Endothelial cell of umbilical vein (primary cell): ENCODE measurements around the gene MRTFA. TPM values are rescaled to one million over a fixed set of nuclear protein-coding genes. Genes with fewer than 3 reads are reported as not detected.

Source experiments
- BruUV-seq: library from RNA; stranded (reverse); fragments of 400-500 nt; replicated peaks from 2 replicates; lab custom pipeline; 2021; lab: Mats Ljungman, UMichigan
- CTCF ChIA-PET: fragments of 300-600, 350-600 bp; sonication (Branson Sonifier 250); formaldehyde crosslinking; loops from one replicate; lab custom pipeline; 2021; ENCODE audit warnings: antibody characterized with exemption, inconsistent platforms; lab: Charles Lee
- POLR2A ChIA-PET: fragments of 300-600, 350-600 bp; sonication (Branson Sonifier 250); formaldehyde crosslinking; loops from one replicate; lab custom pipeline; 2021; ENCODE audit warnings: antibody characterized with exemption, inconsistent platforms; lab: Charles Lee
- DNase-seq: peaks from one replicate; pipeline ENCODE4 v3.0.0-alpha.2; 2011; ENCODE audit warnings: low read depth, low spot score
- FAIRE-seq: peaks from 2 replicates; lab custom pipeline; 2011; peaks lifted over from hg19 to GRCh38; lab: Jason Lieb, UNC
- H2AFZ ChIP-seq: 2 replicates; pipeline ENCODE4 v1.6.0; 2012; ENCODE audit warnings: low read depth, low read length, control low read depth, inconsistent platforms
- H3K27ac ChIP-seq: 2 replicates; pipeline ENCODE4 v1.5.1; 2011; ENCODE audit warnings: low read depth, mild to moderate bottlenecking, control low read depth, low read length, moderate library complexity; ENCODE audit not compliant: insufficient read depth
- H3K27me3 ChIP-seq, 2 experiments: 2 replicates each; pipeline versions ENCODE4 v1.6.0 to v1.6.1; 2011; ENCODE audit warnings: low read length in 2 of 2, mixed read lengths in 1 of 2; ENCODE audit not compliant: control insufficient read depth in 2 of 2, insufficient read depth in 2 of 2
- H3K36me3 ChIP-seq, 2 experiments: 2 replicates in 1 of 2; 3 replicates in 1 of 2; pipeline ENCODE4 v1.5.1; 2011; ENCODE audit warnings: low read length in 2 of 2, mild to moderate bottlenecking in 1 of 2, moderate library complexity in 1 of 2; ENCODE audit not compliant: control insufficient read depth in 2 of 2, insufficient read depth in 2 of 2; ENCODE audit errors: extremely low read depth in 1 of 2
- H3K4me1 ChIP-seq: 3 replicates; pipeline ENCODE4 v1.5.1; 2011; ENCODE audit warnings: mild to moderate bottlenecking, low read length; ENCODE audit not compliant: control insufficient read depth, insufficient read depth; ENCODE audit errors: extremely low read depth
- H3K4me2 ChIP-seq: 2 replicates; pipeline ENCODE4 v1.6.1; 2011; ENCODE audit warnings: low read length, control low read depth, mixed read lengths; ENCODE audit not compliant: insufficient read depth
- H3K4me3 ChIP-seq, 3 experiments: fragments of 200-600 bp in 1 of 3; sonication (generic), shearing (Covaris generic) in 1 of 3; replicated peaks in 1 of 3; 2 replicates each; pipeline ENCODE4 v1.5.1; 2011 to 2016; ENCODE audit warnings: control low read depth in 3 of 3, low read length in 3 of 3, mild to moderate bottlenecking in 2 of 3, inconsistent platforms in 1 of 3, low read depth in 1 of 3, moderate library complexity in 1 of 3; ENCODE audit not compliant: insufficient read depth in 1 of 3
- H3K79me2 ChIP-seq: 2 replicates; pipeline ENCODE4 v1.6.0; 2012; ENCODE audit warnings: low read length, inconsistent platforms; ENCODE audit not compliant: control insufficient read depth, insufficient read depth
- H3K9ac ChIP-seq: replicated peaks from 2 replicates; pipeline ENCODE3; 2011; ENCODE audit warnings: low read length, control low read depth; ENCODE audit not compliant: insufficient read depth; ENCODE audit errors: extremely low read depth
- H3K9me1 ChIP-seq: replicated peaks from 3 replicates; pipeline ENCODE4 v1.6.0; 2011; ENCODE audit warnings: mild to moderate bottlenecking, low read length; ENCODE audit not compliant: control insufficient read depth, insufficient read depth; ENCODE audit errors: extremely low read depth
- H3K9me3 ChIP-seq: replicated peaks from 2 replicates; pipeline ENCODE4 v1.5.1; 2012; ENCODE audit warnings: low read length, inconsistent platforms; ENCODE audit not compliant: control insufficient read depth, insufficient read depth
- H4K20me1 ChIP-seq: replicated peaks from 2 replicates; pipeline ENCODE3; 2011; ENCODE audit warnings: mild to moderate bottlenecking, low read length; ENCODE audit not compliant: control insufficient read depth, insufficient read depth; ENCODE audit errors: extremely low read depth
- EZH2 ChIP-seq: IDR thresholded peaks from 2 replicates; pipeline ENCODE4 v1.6.1; 2012; ENCODE audit warnings: borderline replicate concordance, low read depth, mild to moderate bottlenecking, moderate library complexity, low read length, inconsistent platforms; ENCODE audit not compliant: severe bottlenecking
- FOS ChIP-seq: IDR thresholded peaks from 2 replicates; pipeline ENCODE4 v1.6.1; 2011; ENCODE audit warnings: mild to moderate bottlenecking, low read length, moderate library complexity, borderline replicate concordance; ENCODE audit not compliant: insufficient read depth
- GATA2 ChIP-seq: IDR thresholded peaks from 2 replicates; pipeline ENCODE4 v1.7.0; 2011; ENCODE audit warnings: low read depth, mild to moderate bottlenecking, moderate library complexity, mixed read lengths, low read length; ENCODE audit not compliant: insufficient read length, insufficient read depth
- JUN ChIP-seq: IDR thresholded peaks from 2 replicates; pipeline ENCODE4 v1.6.1; 2011; ENCODE audit warnings: borderline replicate concordance, low read depth; ENCODE audit not compliant: insufficient read length, insufficient read depth
- MAX ChIP-seq: IDR thresholded peaks from 2 replicates; pipeline ENCODE4 v1.6.1; 2011; ENCODE audit not compliant: insufficient read depth, insufficient read length
- MYC ChIP-seq: IDR thresholded peaks from one replicate; pipeline ENCODE4 v1.6.1; 2011; ENCODE audit warnings: mild to moderate bottlenecking, low read depth, low read length
- POLR2A ChIP-seq: IDR thresholded peaks from 2 replicates; pipeline ENCODE4 v1.6.1; 2012; ENCODE audit warnings: low read depth, mild to moderate bottlenecking, control low read depth, low read length
- POLR2AphosphoS5 ChIP-seq: IDR thresholded peaks from 2 replicates; pipeline ENCODE4 v1.6.1; 2012; ENCODE audit warnings: low read depth, mild to moderate bottlenecking, control low read depth, low read length, moderate library complexity; ENCODE audit not compliant: insufficient read depth
- dilution Hi-C: fragments of 300-500 bp; cut with MboI; formaldehyde crosslinking; loops from one replicate; pipeline ENCODE4 v1.15.0; 2019; ENCODE audit warnings: low sequenced_read_pairs; ENCODE audit not compliant: extremely low pct_ligation_motif_present
- intact Hi-C: fragments of 100-400 bp; cut with micrococcal nuclease; formaldehyde crosslinking; loops from one replicate; pipeline ENCODE4 v1.10.0; 2022
- polyA plus RNA-seq, 4 experiments: library from polyadenylated mRNA; depleted of rRNA in 3 of 4; stranded (reverse) in 3 of 4; unstranded in 1 of 4; fragments of >200 nt; gene quantifications; 2 replicates each; pipeline versions ENCODE4 v1.2.1 to v1.2.3, GENCODE V29; 2011 to 2012; ENCODE audit warnings: missing spikeins in 1 of 4
- total RNA-seq: library from RNA; stranded (reverse); gene quantifications from 2 replicates; pipeline ENCODE4 v1.2.3, GENCODE V29; 2021
- TF ChIP-seq, protein P1 (sequence below), 2 donors: IDR thresholded peaks; 1 replicate in 1 of 2; 2 replicates in 1 of 2; pipeline ENCODE4 v1.5.1; 2011; ENCODE audit warnings: low read length in 2 of 2, mild to moderate bottlenecking in 2 of 2, moderate library complexity in 2 of 2, control low read depth in 1 of 2, inconsistent platforms in 1 of 2, low read depth in 1 of 2; ENCODE audit not compliant: insufficient read depth in 1 of 2; ENCODE audit errors: extremely low read depth in 1 of 2

The MRTFA gene
- total and polyA plus RNA-seq, 2 donors (not counting 3 experiments of a cell fraction or from before 2014, with no cell fraction given): 13.6 to 44.1 TPM

- no peak for TF ChIP-seq FOS
- no peak for TF ChIP-seq POLR2A
- TF ChIP-seq MAX: no peak
- TF ChIP-seq MYC: no peak
- TF ChIP-seq, protein P1, sequence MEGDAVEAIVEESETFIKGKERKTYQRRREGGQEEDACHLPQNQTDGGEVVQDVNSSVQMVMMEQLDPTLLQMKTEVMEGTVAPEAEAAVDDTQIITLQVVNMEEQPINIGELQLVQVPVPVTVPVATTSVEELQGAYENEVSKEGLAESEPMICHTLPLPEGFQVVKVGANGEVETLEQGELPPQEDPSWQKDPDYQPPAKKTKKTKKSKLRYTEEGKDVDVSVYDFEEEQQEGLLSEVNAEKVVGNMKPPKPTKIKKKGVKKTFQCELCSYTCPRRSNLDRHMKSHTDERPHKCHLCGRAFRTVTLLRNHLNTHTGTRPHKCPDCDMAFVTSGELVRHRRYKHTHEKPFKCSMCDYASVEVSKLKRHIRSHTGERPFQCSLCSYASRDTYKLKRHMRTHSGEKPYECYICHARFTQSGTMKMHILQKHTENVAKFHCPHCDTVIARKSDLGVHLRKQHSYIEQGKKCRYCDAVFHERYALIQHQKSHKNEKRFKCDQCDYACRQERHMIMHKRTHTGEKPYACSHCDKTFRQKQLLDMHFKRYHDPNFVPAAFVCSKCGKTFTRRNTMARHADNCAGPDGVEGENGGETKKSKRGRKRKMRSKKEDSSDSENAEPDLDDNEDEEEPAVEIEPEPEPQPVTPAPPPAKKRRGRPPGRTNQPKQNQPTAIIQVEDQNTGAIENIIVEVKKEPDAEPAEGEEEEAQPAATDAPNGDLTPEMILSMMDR (IDR thresholded peaks at IDR 0.05; ENCODE audit: extremely low read depth in 1 of 2, insufficient read depth in 1 of 2, low read depth in 1 of 2, low read length in 2 of 2): no peak
- TF ChIP-seq EZH2: no peak
- TF ChIP-seq POLR2AphosphoS5: no peak
- no peak for TF ChIP-seq JUN
- TF ChIP-seq GATA2: no peak
- CTCF ChIA-PET: interaction anchor here (1.2 to 4.0 kb wide), 4 partner anchors 17 to 48 kb away, joined by 3 to 41 read pairs (median 8); no protein-coding TSS in a partner anchor
- POLR2A ChIA-PET: no interaction called here
These were observed 151.4 kb downstream of the MRTFA start for GRCh38 chr22:40484906-40485669.

More at GRCh38 chr22:40484906-40485669, 151.4 kb downstream of the MRTFA start:
- no TSS peak for BruUV-seq
- H3K79me2 ChIP-seq: peaks cover 5% of the 10 kb centered on the region
- H3K4me2 ChIP-seq: no peak overlapping the region
- H3K36me3 ChIP-seq: peaks cover 0 to 2% of the 10 kb centered on the region in 2 experiments
- H3K9me1 ChIP-seq: no peaks in the 10 kb centered on the region
- H3K4me1 ChIP-seq: peaks cover 13% of the 10 kb centered on the region
- no peak overlapping the region for H3K9ac ChIP-seq
- FAIRE-seq (no peak), DNase-seq (no peak)
- no peaks in the 10 kb centered on the region for H4K20me1 ChIP-seq
- no peak overlapping the region for H3K27ac ChIP-seq
- H3K4me3 ChIP-seq: no peak overlapping the region
- no peak overlapping the region for H2AFZ ChIP-seq
- no peaks in the 10 kb centered on the region for H3K9me3 ChIP-seq
- dilution Hi-C loops: no loop called here
- no peaks in the 10 kb centered on the region for H3K27me3 ChIP-seq
- intact Hi-C loops: no loop called here
